Astrocyte (in vitro differentiated cells and primary cell): ENCODE results near the gene HECTD2. TPM values are rescaled to one million over a fixed set of nuclear protein-coding genes. Genes with fewer than 3 reads are reported as not detected.

Experiments used
- DNase-seq: peaks from one replicate; pipeline ENCODE4 v3.0.0-alpha.2; 2010; ENCODE audit warnings: low read depth
- FAIRE-seq: peaks from 2 replicates; lab custom pipeline; 2011; peaks lifted over from hg19 to GRCh38; lab: Jason Lieb, UNC
- H2AFZ ChIP-seq: 2 replicates; pipeline ENCODE4 v1.6.0; 2012; ENCODE audit warnings: low read depth, low read length, inconsistent platforms
- H3K27ac ChIP-seq: 2 replicates; pipeline ENCODE4 v1.5.1; 2011; ENCODE audit warnings: low read depth, low read length, inconsistent platforms
- H3K27me3 ChIP-seq: 2 replicates; pipeline ENCODE4 v1.6.0; 2011; ENCODE audit warnings: low read length, inconsistent platforms; ENCODE audit not compliant: insufficient read depth
- H3K36me3 ChIP-seq: 2 replicates; pipeline ENCODE4 v1.5.1; 2011; ENCODE audit warnings: low read length, inconsistent platforms; ENCODE audit not compliant: insufficient read depth
- H3K4me1 ChIP-seq: 2 replicates; pipeline ENCODE4 v1.5.1; 2011; ENCODE audit warnings: low read length, inconsistent platforms; ENCODE audit not compliant: insufficient read depth
- H3K4me2 ChIP-seq: 2 replicates; pipeline ENCODE4 v1.6.0; 2012; ENCODE audit warnings: low read length, inconsistent platforms
- H3K4me3 ChIP-seq: 2 replicates; pipeline ENCODE4 v1.5.1; 2011; ENCODE audit warnings: low read depth, mild to moderate bottlenecking, low read length, inconsistent platforms; ENCODE audit not compliant: insufficient read depth
- H3K79me2 ChIP-seq: 2 replicates; pipeline ENCODE4 v1.6.0; 2012; ENCODE audit warnings: mild to moderate bottlenecking, low read length, inconsistent platforms; ENCODE audit not compliant: insufficient read depth
- H3K9ac ChIP-seq: 2 replicates; pipeline ENCODE4 v1.6.0; 2012; ENCODE audit warnings: mild to moderate bottlenecking, low read length, inconsistent platforms
- H3K9me3 ChIP-seq: 2 replicates; pipeline ENCODE4 v1.5.1; 2012; ENCODE audit warnings: low read depth, mild to moderate bottlenecking, low read length, inconsistent platforms; ENCODE audit not compliant: insufficient read depth
- H4K20me1 ChIP-seq: 2 replicates; pipeline ENCODE4 v1.6.0; 2012; ENCODE audit warnings: low read length, inconsistent platforms; ENCODE audit not compliant: insufficient read depth
- H3K27ac Mint-ChIP-seq: one replicate; pipeline ENCODE4 v1.8.0; 2021; ENCODE audit warnings: mild to moderate bottlenecking, mixed read lengths; ENCODE audit not compliant: unreplicated experiment
- H3K27me3 Mint-ChIP-seq: one replicate; pipeline ENCODE4 v1.8.0; 2021; ENCODE audit warnings: low read depth, mixed read lengths; ENCODE audit not compliant: unreplicated experiment
- H3K36me3 Mint-ChIP-seq: one replicate; pipeline ENCODE4 v1.8.0; 2021; ENCODE audit warnings: low read depth, mixed read lengths; ENCODE audit not compliant: unreplicated experiment
- H3K4me1 Mint-ChIP-seq: one replicate; pipeline ENCODE4 v1.8.0; 2021; ENCODE audit warnings: low read depth, mixed read lengths; ENCODE audit not compliant: unreplicated experiment
- H3K4me3 Mint-ChIP-seq: one replicate; pipeline ENCODE4 v1.8.0; 2021; ENCODE audit warnings: mild to moderate bottlenecking, moderate library complexity, mixed read lengths; ENCODE audit not compliant: unreplicated experiment
- H3K9me3 Mint-ChIP-seq: one replicate; pipeline ENCODE4 v1.8.0; 2021; ENCODE audit warnings: mild to moderate bottlenecking, mixed read lengths; ENCODE audit not compliant: unreplicated experiment
- CTCF ChIP-seq: IDR thresholded peaks from 2 replicates; pipeline ENCODE4 v1.5.1; 2011; ENCODE audit warnings: low read depth, mild to moderate bottlenecking, inconsistent platforms, low read length, moderate library complexity; ENCODE audit not compliant: insufficient read depth
- EZH2 ChIP-seq: IDR thresholded peaks from 2 replicates; pipeline ENCODE4 v1.6.1; 2012; ENCODE audit warnings: mild to moderate bottlenecking, low read length, inconsistent platforms; ENCODE audit not compliant: insufficient read depth
- total RNA-seq: library from RNA; stranded (reverse); gene quantifications from 2 replicates; pipeline ENCODE4 v1.2.1, GENCODE V29; 2021

Gene HECTD2
- total RNA-seq, 1 donor from 2014 or later: 11.9 TPM

- peaks cover 3% of the 10 kb centered on the region for H3K27me3 Mint-ChIP-seq
- H3K4me1 Mint-ChIP-seq: no peaks in the 10 kb centered on the region
- no peaks in the 10 kb centered on the region for H3K36me3 Mint-ChIP-seq
- Histone ChIP-seq H3K4me3 (no peak overlapping the region), H3K9ac (no peak overlapping the region), H4K20me1 (no peaks in the 10 kb centered on the region), H3K9me3 (no peaks in the 10 kb centered on the region), H3K36me3 (no peaks in the 10 kb centered on the region), H3K4me1 (no peaks in the 10 kb centered on the region), H3K27me3 (no peaks in the 10 kb centered on the region), H3K4me2 (no peak overlapping the region), H3K79me2 (no peaks in the 10 kb centered on the region), H3K27ac (no peak overlapping the region), H2AFZ (no peak overlapping the region)
- no peak for TF ChIP-seq CTCF
- no peak for TF ChIP-seq EZH2
- no peak overlapping the region for H3K4me3 Mint-ChIP-seq
- no peak for FAIRE-seq
- peaks cover 2% of the 10 kb centered on the region for H3K9me3 Mint-ChIP-seq
- H3K27ac Mint-ChIP-seq: no peak overlapping the region
- DNase-seq: peak; percentile 71
Measured at GRCh38 chr10:91540733-91541132, 130.6 kb downstream of the HECTD2 start.

GRCh38 chr10:91541481-91541880 lies 131.3 kb downstream of the HECTD2 start:
- no peaks in the 10 kb centered on the region for H3K9me3 ChIP-seq
- Mint-ChIP-seq H3K27ac (no peak overlapping the region), H3K9me3 (peaks cover 2% of the 10 kb centered on the region), H3K36me3 (no peaks in the 10 kb centered on the region), H3K4me3 (no peak overlapping the region), H3K27me3 (peaks cover 3% of the 10 kb centered on the region), H3K4me1 (no peaks in the 10 kb centered on the region)
- no peak overlapping the region for H2AFZ ChIP-seq
- no peaks in the 10 kb centered on the region for H3K4me1 ChIP-seq
- H3K27me3 ChIP-seq: no peaks in the 10 kb centered on the region
- H4K20me1 ChIP-seq: no peaks in the 10 kb centered on the region
- FAIRE-seq: no peak
- H3K36me3 ChIP-seq: no peaks in the 10 kb centered on the region
- H3K79me2 ChIP-seq: no peaks in the 10 kb centered on the region
- TF ChIP-seq CTCF (no peak), EZH2 (no peak)
- H3K9ac ChIP-seq: no peak overlapping the region
- H3K4me3 ChIP-seq: no peak overlapping the region
- H3K27ac ChIP-seq: no peak overlapping the region
- peak; percentile 27 for DNase-seq
- no peak overlapping the region for H3K4me2 ChIP-seq

- Mint-ChIP-seq H3K9me3 (no peaks in the 10 kb centered on the region), H3K27me3 (peaks cover 3% of the 10 kb centered on the region), H3K4me3 (no peak overlapping the region), H3K4me1 (no peaks in the 10 kb centered on the region), H3K27ac (no peak overlapping the region), H3K36me3 (no peaks in the 10 kb centered on the region)
- Histone ChIP-seq H3K4me1 (no peaks in the 10 kb centered on the region), H3K9me3 (no peaks in the 10 kb centered on the region), H3K79me2 (no peaks in the 10 kb centered on the region), H3K27me3 (no peaks in the 10 kb centered on the region), H3K27ac (no peak overlapping the region), H3K4me2 (no peak overlapping the region), H3K4me3 (no peak overlapping the region), H4K20me1 (no peaks in the 10 kb centered on the region), H2AFZ (no peak overlapping the region), H3K36me3 (no peaks in the 10 kb centered on the region), H3K9ac (no peak overlapping the region)
- no peak for DNase-seq
- FAIRE-seq: no peak
- TF ChIP-seq CTCF: no peak
- TF ChIP-seq EZH2: no peak
Measured at GRCh38 chr10:91545384-91545783, 135.2 kb downstream of the HECTD2 start.
